Ishikawa (cell line): Measurements from ENCODE around the gene MTMR2.

Source experiments
- EP300 ChIP-seq: IDR thresholded peaks from 2 replicates; pipeline ENCODE4 v1.6.1; 2012; ENCODE audit warnings: borderline replicate concordance
- YY1 ChIP-seq: IDR thresholded peaks from 2 replicates; pipeline ENCODE4 v1.6.1; 2012; ENCODE audit warnings: low read depth

MTMR2 gene

GRCh38 chr11:95788921-95789505 is 134.9 kb downstream of the MTMR2 start:
- TF ChIP-seq YY1 (peak; percentile 61; the same call in 1 of the 2 replicates), EP300 (no peak)
